ENCODE results near the gene KDM3A.

- no peak for TF ChIP-seq CTCF (IDR thresholded peaks at IDR 0.05)
- peak in 1 of 2 donors; percentile 8 for TF ChIP-seq POLR2AphosphoS5 (IDR thresholded peaks at IDR 0.05)
Measured at GRCh38 chr2:86488561-86489250, 47.5 kb downstream of the KDM3A start.
